HG02970 (cell line): ENCODE results near the gene NOCT.
A peak's percentile ranks its signal among the peaks of the same experiment; 100 is the strongest.
"Not testable (repeated sequence)": the region's sequence is repeated elsewhere in the genome, so short reads cannot be mapped to it uniquely, and the experiment has no call there.

ENCODE experiments used
- ATAC-seq: cut with Tn5 transposase; IDR thresholded peaks from one replicate; pipeline ENCODE4 v1.9.1; 2021; ENCODE audit warnings: mild to moderate bottlenecking, moderate library complexity, moderate number of reproducible peaks; ENCODE audit not compliant: unreplicated experiment, low FRiP score

The NOCT gene

DNA sequence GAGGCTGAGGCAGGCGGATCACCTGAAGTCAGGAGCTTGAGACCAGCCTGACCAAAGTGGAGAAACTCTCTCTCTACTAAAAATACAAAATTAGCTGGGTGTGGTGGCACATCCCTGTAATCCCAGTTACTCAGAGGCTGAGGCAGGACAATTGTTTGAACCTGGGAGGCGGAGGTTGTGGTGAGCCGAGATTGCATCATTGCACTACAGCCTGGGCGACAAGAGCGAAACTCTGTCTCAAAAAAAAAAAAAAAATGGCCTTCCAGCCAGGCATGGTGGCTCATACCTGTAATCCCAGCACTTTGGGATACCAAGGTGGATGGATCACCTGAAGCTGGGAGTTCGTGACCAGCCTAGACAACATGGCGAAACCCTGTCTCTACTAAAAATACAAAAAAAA lies 7.3 kb upstream of the NOCT start:
- not testable (repeated sequence) for ATAC-seq

DNA sequence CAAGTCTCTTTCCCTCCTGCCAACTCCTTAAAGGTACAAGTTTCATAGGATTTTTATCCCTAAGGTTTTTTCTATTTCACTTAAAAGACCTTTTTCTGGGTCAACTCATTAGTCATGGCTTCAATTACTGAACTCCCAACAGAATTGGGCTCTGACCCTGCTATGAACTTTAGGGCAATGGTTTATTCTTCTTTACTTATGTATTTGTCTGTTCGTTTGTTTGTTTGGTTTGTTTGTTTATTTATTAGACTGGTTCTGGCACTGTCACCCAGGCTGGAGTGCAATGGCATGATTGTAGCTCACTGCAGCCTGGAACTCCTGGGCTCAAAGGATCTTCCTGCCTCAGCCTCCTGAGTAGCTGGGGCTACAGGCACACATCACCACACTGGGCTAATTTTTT lies 5.9 kb upstream of the NOCT start:
- no peak for ATAC-seq

DNA sequence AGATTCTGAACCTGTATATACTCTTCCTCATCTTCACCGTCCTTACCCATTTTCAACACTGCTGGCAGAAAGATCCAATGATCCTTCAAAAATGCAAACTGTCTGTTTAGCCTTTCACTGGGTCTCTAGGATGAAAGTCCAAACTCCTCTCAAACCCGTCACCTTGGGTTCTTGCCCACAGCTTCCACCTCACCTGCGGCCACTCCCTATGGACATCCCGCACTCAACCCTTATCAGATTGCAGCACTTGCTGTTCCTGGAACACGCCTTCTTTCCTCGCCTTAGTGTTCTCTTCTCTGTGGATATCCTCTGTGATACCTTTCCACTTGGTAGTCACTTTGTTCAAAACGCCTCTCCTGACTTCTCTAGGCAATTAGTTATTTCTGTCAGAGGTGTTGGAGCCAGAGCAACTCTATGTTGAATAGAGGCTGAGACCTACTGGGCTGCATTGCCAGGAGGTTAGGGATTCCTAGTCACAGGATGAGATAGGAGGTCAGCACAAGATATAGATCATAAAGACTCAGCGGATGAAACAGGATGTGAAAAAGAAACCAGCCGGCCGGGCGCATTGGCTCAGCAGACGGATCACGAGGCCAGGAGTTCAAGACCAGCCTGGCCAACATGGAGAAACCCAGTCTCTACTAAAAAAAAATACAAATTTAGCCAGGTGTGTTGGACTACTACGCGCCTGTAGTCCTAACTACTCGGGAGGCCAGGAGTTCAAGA lies 4.2 kb upstream of the NOCT start:
- no peak for ATAC-seq

GRCh38 chr4:139014371-139015268 lies 961 bp upstream of the NOCT start:
- no peak for ATAC-seq

- ATAC-seq: peak; percentile 34
Observed at GRCh38 chr4:139015948-139016471, 429 bp downstream of the NOCT start.

DNA sequence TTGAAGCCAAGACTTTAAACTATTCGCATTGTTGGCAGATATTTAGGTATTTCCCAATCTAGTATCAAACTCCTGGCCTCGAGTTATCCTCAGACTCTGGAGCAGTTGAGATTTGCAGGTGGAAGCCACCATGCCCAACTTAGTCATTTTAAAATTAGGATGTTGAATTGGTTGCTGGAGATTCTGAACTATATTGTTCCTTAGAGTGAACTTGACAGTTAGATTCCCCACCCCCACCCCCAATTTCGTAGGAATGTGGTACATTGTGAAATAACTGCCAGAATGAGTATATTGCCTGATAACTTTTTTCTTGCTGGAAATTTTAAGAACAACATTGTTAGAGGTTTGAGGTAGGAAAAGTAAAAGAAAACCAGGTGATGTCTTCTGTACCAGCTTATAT lies 2.3 kb downstream of the NOCT start:
- ATAC-seq: no peak

- no peak for ATAC-seq
Observed at GRCh38 chr4:139018501-139018900, 2.9 kb downstream of the NOCT start.

DNA sequence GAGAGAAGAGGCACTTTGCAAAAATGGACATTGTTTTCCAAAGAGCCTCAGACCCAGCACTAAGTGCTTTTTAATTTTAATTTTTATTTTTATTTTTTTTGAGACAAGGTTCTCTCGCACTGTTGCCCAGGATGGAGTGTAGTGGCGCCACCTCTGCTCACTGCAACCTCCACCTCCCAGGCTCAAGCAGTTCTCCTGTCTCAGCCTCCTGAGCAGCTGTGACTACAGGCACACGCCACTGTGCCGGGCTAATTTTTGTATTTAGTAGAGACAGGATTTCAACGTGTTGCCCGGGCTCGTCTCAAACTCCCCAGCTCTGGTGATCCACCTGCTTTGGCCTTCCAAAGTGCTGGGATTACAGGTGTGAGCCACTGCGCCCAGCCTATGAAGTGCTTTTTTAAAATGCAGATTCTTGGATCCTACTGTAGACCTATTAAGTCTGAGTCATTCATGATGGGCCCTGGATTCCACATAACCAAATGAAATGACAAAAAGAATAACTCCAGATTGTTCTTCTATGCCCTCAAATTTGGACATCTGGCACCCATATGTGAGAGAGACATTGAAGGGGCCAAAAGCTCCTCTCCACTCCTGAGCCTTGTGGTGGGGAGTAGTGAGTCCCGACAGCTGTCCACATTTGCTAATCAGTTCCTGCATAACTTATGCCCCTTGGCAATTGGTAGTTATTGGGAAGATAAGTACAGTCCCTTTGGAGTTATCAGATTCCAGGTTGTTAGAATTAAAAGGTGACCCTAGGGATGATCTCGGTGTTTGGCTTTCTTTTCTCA lies 3.6 kb downstream of the NOCT start:
- ATAC-seq: no peak

GRCh38 chr4:139020384-139020783 lies 4.8 kb downstream of the NOCT start:
- ATAC-seq: no peak

- ATAC-seq: not testable (repeated sequence)
Observed at GRCh38 chr4:139021071-139021470, 5.5 kb downstream of the NOCT start.

- ATAC-seq: no peak
Observed at GRCh38 chr4:139022835-139023234, 7.3 kb downstream of the NOCT start.

- no peak for ATAC-seq
Observed at GRCh38 chr4:139024686-139025085, 9.1 kb downstream of the NOCT start.

- no peak for ATAC-seq
Observed at GRCh38 chr4:139025841-139026240, 10.3 kb downstream of the NOCT start.

DNA sequence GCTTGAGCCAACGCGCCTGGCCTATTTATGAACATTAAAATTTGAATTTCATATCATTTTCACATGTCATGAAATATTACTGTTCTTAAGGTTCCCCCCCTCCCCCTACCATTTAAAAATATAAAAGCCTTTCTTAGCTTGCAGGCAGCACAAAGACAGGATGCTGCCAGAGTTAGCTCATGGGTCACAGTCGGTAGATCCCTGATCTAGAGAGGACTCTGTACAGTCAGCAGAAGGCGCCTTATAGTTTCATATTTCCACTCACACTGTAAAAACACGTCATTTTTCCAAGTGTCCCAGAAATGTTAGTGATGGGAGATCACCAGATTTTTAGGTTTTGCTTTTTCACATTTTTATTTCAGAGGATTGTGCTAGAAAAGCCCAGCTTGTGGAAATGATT lies 12.2 kb downstream of the NOCT start:
- no peak for ATAC-seq

GRCh38 chr4:139028191-139028661 lies 12.6 kb downstream of the NOCT start:
- no peak for ATAC-seq

DNA sequence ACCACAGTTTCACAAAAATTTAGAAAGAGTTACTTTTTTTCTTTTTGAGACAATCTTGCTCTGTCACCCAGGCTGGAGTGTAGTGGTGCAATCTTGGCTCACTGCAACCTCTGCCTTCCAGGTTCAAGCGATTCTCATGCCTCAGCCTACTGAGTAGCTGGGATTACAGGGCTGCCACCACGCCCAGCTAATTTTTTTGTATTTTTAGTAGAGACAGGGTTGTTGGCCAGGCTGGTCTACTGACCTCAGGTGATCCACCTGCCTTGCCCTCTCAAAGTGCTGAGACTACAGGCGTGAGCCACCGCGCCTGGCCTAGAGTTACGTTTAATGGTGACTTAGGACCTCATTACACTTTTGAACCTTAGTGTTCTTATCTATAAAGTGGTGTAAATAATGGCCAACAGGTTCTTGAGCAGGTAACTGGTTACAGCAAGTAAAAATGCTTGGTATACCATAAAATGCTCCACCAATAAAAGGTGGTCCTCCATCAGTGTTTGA lies 14.3 kb downstream of the NOCT start:
- ATAC-seq: not testable (repeated sequence)

DNA sequence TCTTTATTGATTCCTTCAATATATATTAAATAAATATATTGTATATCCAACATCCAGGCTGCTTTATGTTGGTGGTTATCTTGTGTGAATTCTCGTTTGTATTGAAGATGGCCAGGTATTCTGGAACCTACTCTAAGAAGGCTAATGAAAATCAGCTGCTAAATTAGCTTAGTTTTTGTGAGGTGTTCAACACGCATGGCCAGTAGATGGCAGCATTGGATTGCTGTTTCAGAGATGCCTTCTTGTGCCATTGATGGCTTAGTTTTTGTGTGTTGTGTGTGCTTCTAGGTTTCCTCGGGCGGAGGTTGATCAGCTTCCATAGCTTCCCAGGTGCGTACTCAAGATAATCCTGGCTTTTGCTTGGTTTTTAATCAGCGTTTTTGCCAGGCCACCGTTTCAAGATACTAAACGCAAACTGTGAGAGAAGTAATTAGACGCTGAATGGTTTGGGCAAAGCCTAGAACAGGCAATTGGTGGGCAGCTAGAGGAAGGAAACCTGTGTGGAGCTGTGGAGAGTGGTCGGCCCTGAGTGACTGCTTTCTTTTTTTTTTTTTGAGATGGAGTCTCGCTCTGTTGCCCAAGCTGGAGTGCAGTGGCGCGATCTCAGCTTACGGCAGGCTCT lies 15.1 kb downstream of the NOCT start:
- no peak for ATAC-seq

DNA sequence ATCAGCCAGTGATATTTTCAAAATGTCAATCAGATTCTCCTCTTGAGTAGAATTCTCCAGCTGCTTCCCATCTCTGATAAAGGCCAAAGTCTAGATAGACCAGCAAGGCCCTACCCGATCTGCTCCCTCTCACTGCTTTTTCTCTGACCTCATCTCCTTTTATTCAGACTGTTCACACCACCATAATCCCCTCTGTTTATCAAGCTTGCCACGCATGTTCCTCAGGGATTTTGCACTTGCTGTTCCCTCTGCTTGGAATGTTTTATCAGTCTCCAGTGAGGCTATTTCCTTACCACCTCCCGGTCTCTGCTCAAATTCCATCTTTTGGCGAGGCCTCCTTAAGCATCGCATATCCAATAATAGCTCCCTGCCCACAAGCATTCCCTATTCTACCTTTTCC lies 20.1 kb downstream of the NOCT start:
- ATAC-seq: no peak

- no peak for ATAC-seq
Observed at GRCh38 chr4:139036885-139037284, 21.3 kb downstream of the NOCT start.

DNA sequence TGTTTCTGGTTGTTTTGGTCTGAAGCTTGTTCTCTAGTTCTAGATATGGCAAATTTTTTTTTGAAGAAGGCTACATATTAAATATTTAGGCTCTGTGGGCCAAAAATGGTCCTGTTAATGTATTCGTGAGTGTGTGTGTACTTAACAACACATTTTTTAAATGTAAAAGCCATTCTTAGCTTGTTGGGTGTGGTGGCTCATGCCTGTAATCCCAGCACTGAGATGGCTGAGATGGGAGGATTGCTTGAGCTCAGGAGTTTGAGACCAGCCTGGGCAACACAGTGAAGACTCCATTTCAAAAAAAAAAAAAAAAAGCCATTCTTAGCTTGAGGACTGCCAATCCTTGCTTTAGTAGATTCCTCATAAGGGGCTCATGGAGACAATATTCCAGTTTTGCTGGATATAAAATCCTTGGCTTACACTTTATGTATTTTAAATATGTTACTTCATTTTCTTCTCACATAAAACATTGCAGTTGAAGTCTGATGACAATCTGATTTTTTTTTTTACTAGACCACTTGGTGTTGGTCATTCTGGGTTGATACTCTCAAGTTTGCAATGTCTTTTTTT lies 23.4 kb downstream of the NOCT start:
- no peak for ATAC-seq
